Measurements from ENCODE around the gene LMX1B.

LMX1B gene

DNA sequence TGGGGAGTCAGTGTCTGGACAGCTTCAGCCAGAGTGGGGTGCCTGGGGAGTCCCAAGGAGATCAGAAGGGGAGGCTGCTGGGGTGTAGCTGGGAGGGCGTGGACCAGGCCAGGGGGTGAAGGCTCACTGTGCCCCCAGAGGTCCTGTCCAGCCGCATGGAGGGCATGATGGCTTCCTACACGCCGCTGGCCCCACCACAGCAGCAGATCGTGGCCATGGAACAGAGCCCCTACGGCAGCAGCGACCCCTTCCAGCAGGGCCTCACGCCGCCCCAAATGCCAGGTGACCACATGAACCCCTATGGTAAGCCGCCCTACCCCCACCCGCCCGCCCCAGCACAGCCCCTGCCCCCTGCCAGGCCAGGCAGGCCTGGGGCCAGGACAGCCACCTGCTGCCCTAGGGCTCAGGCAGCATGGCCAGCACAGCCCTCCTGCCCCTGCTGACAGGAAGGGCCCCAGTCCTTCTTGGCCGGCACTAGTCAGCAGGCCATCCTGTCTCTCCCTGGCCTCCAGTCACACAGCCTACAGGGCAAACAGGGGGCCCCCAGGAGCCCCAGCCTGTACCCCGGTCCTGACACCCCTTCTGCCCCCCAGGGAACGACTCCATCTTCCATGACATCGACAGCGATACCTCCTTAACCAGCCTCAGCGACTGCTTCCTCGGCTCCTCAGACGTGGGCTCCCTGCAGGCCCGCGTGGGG lies 82.1 kb downstream of the LMX1B start:
- TF ChIP-seq CEBPB (IDR thresholded peaks at IDR 0.05) (no peak), ZBTB7A (IDR thresholded peaks at IDR 0.05; ENCODE audit: low read depth) (no peak), YY1 (IDR thresholded peaks at IDR 0.05; ENCODE audit: low read depth) (no peak), NFIC (IDR thresholded peaks at IDR 0.05) (no peak), TAF1 (IDR thresholded peaks at IDR 0.05; ENCODE audit: low read depth) (no peak), EP300 (IDR thresholded peaks at IDR 0.05; ENCODE audit: borderline replicate concordance) (no peak), RAD21 (IDR thresholded peaks at IDR 0.05; ENCODE audit: low read depth) (no peak), CREB1 (IDR thresholded peaks at IDR 0.05; ENCODE audit: low read depth) (no peak), EGR1 (IDR thresholded peaks at IDR 0.05) (no peak), TCF12 (IDR thresholded peaks at IDR 0.05; ENCODE audit: low read depth) (no peak), TEAD4 (IDR thresholded peaks at IDR 0.05) (no peak), FOXM1 (IDR thresholded peaks at IDR 0.05; ENCODE audit: borderline replicate concordance, low read depth) (no peak)
- TF ChIP-seq, protein P1, sequence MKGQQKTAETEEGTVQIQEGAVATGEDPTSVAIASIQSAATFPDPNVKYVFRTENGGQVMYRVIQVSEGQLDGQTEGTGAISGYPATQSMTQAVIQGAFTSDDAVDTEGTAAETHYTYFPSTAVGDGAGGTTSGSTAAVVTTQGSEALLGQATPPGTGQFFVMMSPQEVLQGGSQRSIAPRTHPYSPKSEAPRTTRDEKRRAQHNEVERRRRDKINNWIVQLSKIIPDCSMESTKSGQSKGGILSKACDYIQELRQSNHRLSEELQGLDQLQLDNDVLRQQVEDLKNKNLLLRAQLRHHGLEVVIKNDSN (IDR thresholded peaks at IDR 0.05), result no peak
- TF ChIP-seq, protein P2, sequence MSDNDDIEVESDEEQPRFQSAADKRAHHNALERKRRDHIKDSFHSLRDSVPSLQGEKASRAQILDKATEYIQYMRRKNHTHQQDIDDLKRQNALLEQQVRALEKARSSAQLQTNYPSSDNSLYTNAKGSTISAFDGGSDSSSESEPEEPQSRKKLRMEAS (IDR thresholded peaks at IDR 0.05), result no peak
- TF ChIP-seq, protein P3, sequence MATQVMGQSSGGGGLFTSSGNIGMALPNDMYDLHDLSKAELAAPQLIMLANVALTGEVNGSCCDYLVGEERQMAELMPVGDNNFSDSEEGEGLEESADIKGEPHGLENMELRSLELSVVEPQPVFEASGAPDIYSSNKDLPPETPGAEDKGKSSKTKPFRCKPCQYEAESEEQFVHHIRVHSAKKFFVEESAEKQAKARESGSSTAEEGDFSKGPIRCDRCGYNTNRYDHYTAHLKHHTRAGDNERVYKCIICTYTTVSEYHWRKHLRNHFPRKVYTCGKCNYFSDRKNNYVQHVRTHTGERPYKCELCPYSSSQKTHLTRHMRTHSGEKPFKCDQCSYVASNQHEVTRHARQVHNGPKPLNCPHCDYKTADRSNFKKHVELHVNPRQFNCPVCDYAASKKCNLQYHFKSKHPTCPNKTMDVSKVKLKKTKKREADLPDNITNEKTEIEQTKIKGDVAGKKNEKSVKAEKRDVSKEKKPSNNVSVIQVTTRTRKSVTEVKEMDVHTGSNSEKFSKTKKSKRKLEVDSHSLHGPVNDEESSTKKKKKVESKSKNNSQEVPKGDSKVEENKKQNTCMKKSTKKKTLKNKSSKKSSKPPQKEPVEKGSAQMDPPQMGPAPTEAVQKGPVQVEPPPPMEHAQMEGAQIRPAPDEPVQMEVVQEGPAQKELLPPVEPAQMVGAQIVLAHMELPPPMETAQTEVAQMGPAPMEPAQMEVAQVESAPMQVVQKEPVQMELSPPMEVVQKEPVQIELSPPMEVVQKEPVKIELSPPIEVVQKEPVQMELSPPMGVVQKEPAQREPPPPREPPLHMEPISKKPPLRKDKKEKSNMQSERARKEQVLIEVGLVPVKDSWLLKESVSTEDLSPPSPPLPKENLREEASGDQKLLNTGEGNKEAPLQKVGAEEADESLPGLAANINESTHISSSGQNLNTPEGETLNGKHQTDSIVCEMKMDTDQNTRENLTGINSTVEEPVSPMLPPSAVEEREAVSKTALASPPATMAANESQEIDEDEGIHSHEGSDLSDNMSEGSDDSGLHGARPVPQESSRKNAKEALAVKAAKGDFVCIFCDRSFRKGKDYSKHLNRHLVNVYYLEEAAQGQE (IDR thresholded peaks at IDR 0.05; ENCODE audit: low read depth), result no peak

DNA sequence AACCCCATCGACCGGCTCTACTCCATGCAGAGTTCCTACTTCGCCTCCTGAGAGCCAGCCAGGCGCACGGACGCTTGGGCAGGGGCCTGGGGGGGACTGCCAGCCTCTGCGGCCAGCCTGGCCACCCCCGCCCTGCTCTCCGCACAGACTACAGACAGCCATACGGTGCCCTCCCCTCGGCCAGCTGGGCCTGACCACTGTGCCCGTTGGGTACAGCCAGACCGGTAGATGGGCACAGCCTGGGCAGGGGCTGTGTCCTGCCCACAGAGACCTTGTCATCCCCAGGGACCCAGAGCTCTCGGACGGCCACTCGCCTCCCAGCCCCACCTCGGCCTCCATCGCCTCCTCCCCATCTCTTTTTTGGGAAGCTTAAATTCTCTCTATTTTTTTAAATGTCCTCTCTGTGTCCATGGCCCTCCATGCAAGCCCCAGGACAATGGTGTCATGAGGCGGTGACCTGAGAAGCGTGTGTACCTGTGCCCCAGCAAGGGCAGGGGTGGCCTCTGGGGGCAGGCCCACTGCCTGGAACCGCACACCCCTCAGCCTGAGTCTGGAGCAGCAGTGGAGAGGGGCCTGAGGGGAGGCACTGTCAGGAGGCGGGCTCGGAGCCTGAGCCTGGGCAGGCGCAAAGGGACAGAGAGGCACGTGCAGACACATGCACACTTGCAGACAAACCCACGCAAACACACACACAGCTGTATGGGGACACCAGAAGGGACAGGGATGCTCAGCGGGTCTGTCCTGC lies 82.8 kb downstream of the LMX1B start:
- TF ChIP-seq EGR1 (IDR thresholded peaks at IDR 0.05) (no peak), TAF1 (IDR thresholded peaks at IDR 0.05; ENCODE audit: low read depth) (no peak), TCF12 (IDR thresholded peaks at IDR 0.05; ENCODE audit: low read depth) (no peak), CEBPB (IDR thresholded peaks at IDR 0.05) (no peak), EP300 (IDR thresholded peaks at IDR 0.05; ENCODE audit: borderline replicate concordance) (no peak), TEAD4 (IDR thresholded peaks at IDR 0.05) (no peak), RAD21 (IDR thresholded peaks at IDR 0.05; ENCODE audit: low read depth) (no peak), ZBTB7A (IDR thresholded peaks at IDR 0.05; ENCODE audit: low read depth) (no peak), YY1 (IDR thresholded peaks at IDR 0.05; ENCODE audit: low read depth) (no peak), FOXM1 (IDR thresholded peaks at IDR 0.05; ENCODE audit: borderline replicate concordance, low read depth) (no peak), NFIC (IDR thresholded peaks at IDR 0.05) (no peak), CREB1 (IDR thresholded peaks at IDR 0.05; ENCODE audit: low read depth) (no peak)
- TF ChIP-seq, protein P2 (IDR thresholded peaks at IDR 0.05), result no peak
- TF ChIP-seq, protein P3 (IDR thresholded peaks at IDR 0.05; ENCODE audit: low read depth), result no peak
- TF ChIP-seq, protein P1 (IDR thresholded peaks at IDR 0.05), result no peak

DNA sequence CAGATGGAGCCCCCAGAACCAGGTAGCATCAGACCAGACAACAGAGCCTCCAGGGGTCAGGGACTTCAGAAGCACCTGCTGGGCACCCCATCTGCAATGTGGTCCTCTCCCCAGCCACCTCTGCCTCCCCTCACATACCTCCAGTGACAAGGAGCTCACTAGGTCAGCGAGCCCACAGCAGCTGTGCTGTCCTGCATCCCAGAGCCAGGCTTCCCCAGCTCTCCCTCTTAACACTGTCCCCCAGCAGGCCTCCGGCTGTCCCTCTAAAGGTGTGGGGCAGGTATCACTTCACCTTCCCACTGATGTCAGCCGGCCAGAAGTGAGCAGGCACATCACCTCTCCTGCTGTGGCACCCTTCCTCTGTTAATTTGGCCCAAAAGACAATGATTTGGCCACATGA lies 83.6 kb downstream of the LMX1B start:
- TF ChIP-seq, protein P1 (IDR thresholded peaks at IDR 0.05), result no peak
- TF ChIP-seq EGR1 (IDR thresholded peaks at IDR 0.05), result no peak

DNA sequence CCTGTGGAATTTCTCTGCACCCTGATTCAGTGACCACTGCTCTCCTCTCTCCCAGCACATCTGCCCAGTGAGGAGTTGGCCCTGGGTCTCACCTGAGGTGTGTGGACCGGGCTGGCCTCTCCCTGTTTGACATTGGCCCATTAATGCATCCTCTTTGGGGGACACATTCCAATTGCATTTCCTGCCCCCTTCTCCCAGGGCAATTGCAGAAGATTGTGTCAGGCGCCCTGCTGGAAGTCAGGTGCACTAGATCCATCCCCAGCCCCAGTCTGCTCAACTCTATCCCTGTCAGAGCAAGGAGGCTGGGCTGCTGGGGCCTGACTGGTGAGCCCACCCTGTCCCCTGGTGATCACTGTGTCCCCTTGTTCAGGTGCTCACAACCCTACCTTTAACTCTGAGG lies 84.5 kb downstream of the LMX1B start:
- TF ChIP-seq TEAD4 (IDR thresholded peaks at IDR 0.05) (no peak), TCF12 (IDR thresholded peaks at IDR 0.05; ENCODE audit: low read depth) (no peak), EGR1 (IDR thresholded peaks at IDR 0.05) (no peak), ZBTB7A (IDR thresholded peaks at IDR 0.05; ENCODE audit: low read depth) (no peak), CREB1 (IDR thresholded peaks at IDR 0.05; ENCODE audit: low read depth) (no peak)
- TF ChIP-seq, protein P2 (IDR thresholded peaks at IDR 0.05), result no peak

DNA sequence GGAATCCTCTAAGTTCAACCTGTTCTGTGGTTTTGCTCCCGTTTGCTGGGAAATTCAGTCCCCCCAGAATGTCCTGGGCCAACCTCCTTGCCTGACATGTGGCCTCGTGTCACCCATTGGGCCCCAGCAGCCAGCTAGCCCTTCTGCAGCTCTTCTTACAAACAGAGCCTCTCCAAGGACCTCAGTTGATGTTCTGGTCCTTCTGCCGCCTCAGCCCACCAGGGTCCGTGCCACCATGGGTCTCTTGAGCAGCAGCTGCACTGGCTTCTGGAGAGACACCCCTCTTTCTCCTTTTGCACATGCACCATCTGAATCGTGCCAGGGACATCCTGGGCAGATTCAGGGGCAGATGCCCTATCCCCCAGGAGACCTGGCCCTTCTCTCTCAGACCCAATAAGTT lies 85.0 kb downstream of the LMX1B start:
- TF ChIP-seq CREB1 (IDR thresholded peaks at IDR 0.05; ENCODE audit: low read depth) (no peak), RAD21 (IDR thresholded peaks at IDR 0.05; ENCODE audit: low read depth) (no peak), TEAD4 (IDR thresholded peaks at IDR 0.05) (no peak), NFIC (IDR thresholded peaks at IDR 0.05) (no peak), TCF12 (IDR thresholded peaks at IDR 0.05; ENCODE audit: low read depth) (no peak), CEBPB (IDR thresholded peaks at IDR 0.05) (no peak), FOXM1 (IDR thresholded peaks at IDR 0.05; ENCODE audit: borderline replicate concordance, low read depth) (no peak), EGR1 (IDR thresholded peaks at IDR 0.05) (no peak), TAF1 (IDR thresholded peaks at IDR 0.05; ENCODE audit: low read depth) (no peak), ZBTB7A (IDR thresholded peaks at IDR 0.05; ENCODE audit: low read depth) (no peak), YY1 (IDR thresholded peaks at IDR 0.05; ENCODE audit: low read depth) (no peak)
- TF ChIP-seq, protein P1 (IDR thresholded peaks at IDR 0.05), result no peak
- TF ChIP-seq, protein P3 (IDR thresholded peaks at IDR 0.05; ENCODE audit: low read depth), result no peak
- TF ChIP-seq, protein P2 (IDR thresholded peaks at IDR 0.05), result no peak
